HEK293T (cell line): ENCODE results near the gene ABCC2.

Source experiments
- CTCF ChIA-PET: fragments of 350-600 bp; formaldehyde crosslinking; extraction: SDS; loops from one replicate; lab custom pipeline; 2021; ENCODE audit warnings: antibody characterized with exemption, inconsistent platforms; lab: Yijun Ruan, JAX
- POLR2A ChIA-PET: fragments of 350-600 bp; formaldehyde crosslinking; extraction: SDS; loops from one replicate; lab custom pipeline; 2020; ENCODE audit warnings: antibody characterized with exemption, inconsistent platforms; lab: Yijun Ruan, JAX
- DNase-seq: peaks from one replicate; pipeline ENCODE4 v3.0.0; 2012; ENCODE audit warnings: mixed read lengths; ENCODE audit errors: extremely low spot score
- ARNT ChIP-seq: fragments of 450-650 bp; IDR thresholded peaks from 2 replicates; pipeline ENCODE4 v1.6.1; 2017; ENCODE audit warnings: mild to moderate bottlenecking
- BHLHE40 ChIP-seq: fragments of 450-650 bp; IDR thresholded peaks from 2 replicates; pipeline ENCODE4 v1.6.1; 2016; ENCODE audit warnings: mild to moderate bottlenecking, moderate library complexity, borderline replicate concordance
- CTBP1 ChIP-seq: fragments of 450-650 bp; IDR thresholded peaks from 2 replicates; pipeline ENCODE4 v1.6.1; 2016; ENCODE audit warnings: borderline replicate concordance
- ELF4 ChIP-seq: fragments of 450-650 bp; IDR thresholded peaks from 2 replicates; pipeline ENCODE4 v1.6.1; 2017; ENCODE audit warnings: antibody characterized with exemption
- FOXA1 ChIP-seq: fragments of 450-650 bp; IDR thresholded peaks from 2 replicates; pipeline ENCODE4 v1.6.1; 2016; ENCODE audit warnings: mild to moderate bottlenecking
- FOXK2 ChIP-seq: fragments of 450-650 bp; IDR thresholded peaks from 2 replicates; pipeline ENCODE4 v1.6.1; 2016; ENCODE audit warnings: mild to moderate bottlenecking
- FOXM1 ChIP-seq: fragments of 450-650 bp; IDR thresholded peaks from 2 replicates; pipeline ENCODE4 v1.6.1; 2017; ENCODE audit warnings: mild to moderate bottlenecking, borderline replicate concordance
- HDGF ChIP-seq: fragments of 450-650 bp; IDR thresholded peaks from 2 replicates; pipeline ENCODE4 v1.6.1; 2017; ENCODE audit warnings: antibody characterized with exemption, borderline replicate concordance
- L3MBTL2 ChIP-seq: fragments of 450-650 bp; conservative IDR thresholded peaks from 2 replicates; pipeline ENCODE4 v1.6.1; 2016; ENCODE audit warnings: mild to moderate bottlenecking
- LEF1 ChIP-seq: fragments of 450-650 bp; IDR thresholded peaks from 2 replicates; pipeline ENCODE4 v1.6.1; 2017; ENCODE audit warnings: mild to moderate bottlenecking, borderline replicate concordance
- NFRKB ChIP-seq: fragments of 450-650 bp; IDR thresholded peaks from 2 replicates; pipeline ENCODE4 v1.6.1; 2016; ENCODE audit warnings: mild to moderate bottlenecking, moderate library complexity
- PKNOX1 ChIP-seq: fragments of 450-650 bp; IDR thresholded peaks from 2 replicates; pipeline ENCODE4 v1.6.1; 2016
- SP1 ChIP-seq: fragments of 450-650 bp; IDR thresholded peaks from 2 replicates; pipeline ENCODE4 v1.6.1; 2017
- SUZ12 ChIP-seq: fragments of 450-650 bp; IDR thresholded peaks from 2 replicates; pipeline ENCODE4 v1.6.1; 2016; ENCODE audit warnings: mild to moderate bottlenecking
- TARDBP ChIP-seq: fragments of 450-650 bp; IDR thresholded peaks from 2 replicates; pipeline ENCODE4 v1.6.1; 2016
- ZNF384 ChIP-seq: fragments of 450-650 bp; IDR thresholded peaks from 2 replicates; pipeline ENCODE4 v1.6.1; 2016

ABCC2 gene

GRCh38 chr10:99758211-99758891 is 24.1 kb upstream of the ABCC2 start:
- DNase-seq, result no peak
- ChIA-PET POLR2A (no interaction called here), CTCF (interaction anchor here (0.6 kb wide), 1 partner anchor 22 kb away, joined by 3 read pairs; no protein-coding TSS in a partner anchor)
- TF ChIP-seq ARNT, result no peak
- no peak for TF ChIP-seq SUZ12
- TF ChIP-seq L3MBTL2, result no peak
- no peak for TF ChIP-seq SP1
- no peak for TF ChIP-seq HDGF
- TF ChIP-seq BHLHE40, result no peak
- TF ChIP-seq NFRKB, result no peak

- no peak for DNase-seq
- ChIA-PET CTCF (no interaction called here), POLR2A (no interaction called here)
- TF ChIP-seq SUZ12 (no peak), BHLHE40 (no peak), HDGF (no peak), FOXK2 (no peak), TARDBP (no peak), ARNT (no peak), ELF4 (no peak), LEF1 (no peak), ZNF384 (no peak), CTBP1 (no peak), FOXA1 (no peak), NFRKB (no peak), FOXM1 (no peak), PKNOX1 (no peak), SP1 (no peak), L3MBTL2 (no peak)
Measured at GRCh38 chr10:99760321-99760720, 22.1 kb upstream of the ABCC2 start.

- POLR2A ChIA-PET, result no interaction called here
Measured at GRCh38 chr10:99761365-99761764, 21.1 kb upstream of the ABCC2 start.

GRCh38 chr10:99765672-99766301 is 16.7 kb upstream of the ABCC2 start:
- DNase-seq, result no peak
- no peak for TF ChIP-seq BHLHE40
- TF ChIP-seq PKNOX1, result no peak
- no peak for TF ChIP-seq LEF1
- ChIA-PET POLR2A (no interaction called here), CTCF (no interaction called here)

More at GRCh38 chr10:99761365-99761764, 21.1 kb upstream of the ABCC2 start:
- DNase-seq, result no peak
- TF ChIP-seq FOXK2 (no peak), ZNF384 (no peak), ARNT (no peak), FOXM1 (no peak)
- CTCF ChIA-PET, result no interaction called here

GRCh38 chr10:99766302-99766681 is 16.1 kb upstream of the ABCC2 start:
- ChIA-PET POLR2A (no interaction called here), CTCF (no interaction called here)
- TF ChIP-seq PKNOX1, result no peak
- TF ChIP-seq FOXK2, result no peak
- TF ChIP-seq SP1, result no peak
- TF ChIP-seq L3MBTL2, result no peak
- TF ChIP-seq SUZ12, result no peak
- TF ChIP-seq ZNF384, result no peak
- no peak for TF ChIP-seq NFRKB
- TF ChIP-seq FOXA1, result no peak
- no peak for TF ChIP-seq TARDBP
- TF ChIP-seq ELF4, result no peak
- TF ChIP-seq LEF1, result no peak
- no peak for TF ChIP-seq HDGF
- no peak for TF ChIP-seq FOXM1
- TF ChIP-seq BHLHE40, result no peak
- no peak for TF ChIP-seq ARNT
- no peak for TF ChIP-seq CTBP1
- no peak for DNase-seq

- TF ChIP-seq FOXM1 (no peak), PKNOX1 (no peak), ZNF384 (no peak), TARDBP (no peak), FOXA1 (no peak), CTBP1 (no peak)
- DNase-seq, result no peak
- ChIA-PET POLR2A (no interaction called here), CTCF (interaction anchor here (0.9 kb wide), 1 partner anchor 78 kb away, joined by 4 read pairs; no protein-coding TSS in a partner anchor)
Measured at GRCh38 chr10:99767901-99768300, 14.5 kb upstream of the ABCC2 start.
